Trophoblast cell (in vitro differentiated cells and primary cell): Measurements from ENCODE around the gene GREM2.

ENCODE experiments used
- DNase-seq, 2 donors: peaks; one replicate each; pipeline ENCODE4 v3.0.0-alpha.2; 2016
- H2AFZ ChIP-seq: 2 replicates; pipeline ENCODE4 v1.6.1; 2013; ENCODE audit warnings: low read length, moderate library complexity, mild to moderate bottlenecking; ENCODE audit not compliant: insufficient read depth, poor library complexity
- H2AK5ac ChIP-seq: 2 replicates; pipeline ENCODE4 v1.6.1; 2013; ENCODE audit warnings: mild to moderate bottlenecking, low read length
- H2BK120ac ChIP-seq: 2 replicates; pipeline ENCODE4 v1.6.1; 2013; ENCODE audit warnings: low read length, mild to moderate bottlenecking, moderate library complexity; ENCODE audit not compliant: insufficient read depth, poor library complexity
- H2BK12ac ChIP-seq: 2 replicates; pipeline ENCODE4 v1.6.1; 2013; ENCODE audit warnings: mild to moderate bottlenecking, low read length, moderate library complexity
- H2BK5ac ChIP-seq: 2 replicates; pipeline ENCODE4 v1.6.1; 2013; ENCODE audit warnings: low read length, low read depth, moderate library complexity, mild to moderate bottlenecking; ENCODE audit not compliant: poor library complexity
- H3K14ac ChIP-seq: 2 replicates; pipeline ENCODE4 v1.6.1; 2013; ENCODE audit warnings: mild to moderate bottlenecking, low read length
- H3K18ac ChIP-seq: 2 replicates; pipeline ENCODE4 v1.6.1; 2013; ENCODE audit warnings: mild to moderate bottlenecking, low read length
- H3K23ac ChIP-seq: 2 replicates; pipeline ENCODE4 v1.6.1; 2013; ENCODE audit warnings: low read length
- H3K27ac ChIP-seq: 2 replicates; pipeline ENCODE4 v1.5.1; 2013; ENCODE audit warnings: low read depth, mild to moderate bottlenecking, inconsistent platforms, low read length, moderate library complexity
- H3K27me3 ChIP-seq: 2 replicates; pipeline ENCODE4 v1.6.1; 2013; ENCODE audit warnings: inconsistent platforms, mild to moderate bottlenecking, low read length, moderate library complexity; ENCODE audit not compliant: insufficient read depth
- H3K36me3 ChIP-seq, 2 experiments: 1 replicate in 1 of 2; 2 replicates in 1 of 2; pipeline ENCODE4 v1.6.1; 2013; ENCODE audit warnings: low read length in 2 of 2, mild to moderate bottlenecking in 2 of 2, moderate library complexity in 1 of 2; ENCODE audit not compliant: insufficient read depth in 2 of 2, control insufficient read depth in 1 of 2
- H3K4ac ChIP-seq: 2 replicates; pipeline ENCODE4 v1.6.1; 2013; ENCODE audit warnings: low read depth, mild to moderate bottlenecking, low read length, moderate library complexity
- H3K4me1 ChIP-seq, 2 experiments: 1 replicate in 1 of 2; 2 replicates in 1 of 2; pipeline ENCODE4 v1.6.1; 2013; ENCODE audit warnings: low read length in 2 of 2, mild to moderate bottlenecking in 2 of 2, moderate library complexity in 1 of 2; ENCODE audit not compliant: insufficient read depth in 2 of 2, control insufficient read depth in 1 of 2
- H3K4me2 ChIP-seq: 2 replicates; pipeline ENCODE4 v1.6.1; 2013; ENCODE audit warnings: inconsistent platforms, mild to moderate bottlenecking, low read length, moderate library complexity
- H3K4me3 ChIP-seq: 2 replicates; pipeline ENCODE4 v1.5.1; 2013; ENCODE audit warnings: mild to moderate bottlenecking, low read depth, low read length, inconsistent platforms
- H3K79me1 ChIP-seq: one replicate; pipeline ENCODE4 v1.6.1; 2013; ENCODE audit warnings: low read length
- H3K79me2 ChIP-seq: 2 replicates; pipeline ENCODE4 v1.6.1; 2013; ENCODE audit warnings: low read length, mild to moderate bottlenecking; ENCODE audit not compliant: control insufficient read depth, insufficient read depth, poor library complexity
- H3K9ac ChIP-seq: 2 replicates; pipeline ENCODE4 v1.6.1; 2013; ENCODE audit warnings: mild to moderate bottlenecking, low read length
- H3K9me3 ChIP-seq: 2 replicates; pipeline ENCODE4 v1.6.1; 2013; ENCODE audit warnings: low read depth, mild to moderate bottlenecking, control low read depth, inconsistent platforms, low read length; ENCODE audit not compliant: insufficient read depth
- H4K12ac ChIP-seq: 2 replicates; pipeline ENCODE4 v1.6.1; 2013; ENCODE audit warnings: low read depth, mild to moderate bottlenecking, low read length, moderate library complexity
- H4K8ac ChIP-seq: 2 replicates; pipeline ENCODE4 v1.6.1; 2013; ENCODE audit warnings: low read depth, mild to moderate bottlenecking, low read length, moderate library complexity
- H4K91ac ChIP-seq: one replicate; pipeline ENCODE4 v1.6.1; 2013; ENCODE audit warnings: low read depth, mild to moderate bottlenecking, low read length, moderate library complexity
- WGBS: extraction: QIAGEN DNeasy Blood & Tissue Kit; methylation state at CpG from one replicate; pipeline ENCODE4 v1.1.7; 2013; ENCODE audit warnings: missing lambda C conversion rate; ENCODE audit not compliant: insufficient read length, insufficient coverage; ENCODE audit errors: extremely low coverage; 5-methylcytosine and 5-hydroxymethylcytosine counted together

GREM2 gene

GRCh38 chr1:240595476-240595875 is 16.5 kb downstream of the GREM2 start:
- DNase-seq = no peak
- no CpG with 5 or more reads among the region's 2 CpGs for WGBS
- H2AFZ ChIP-seq = no peak overlapping the region

GRCh38 chr1:240591564-240591963 is 20.4 kb downstream of the GREM2 start:
- H4K8ac ChIP-seq = no peak overlapping the region
- no peak overlapping the region for H3K4me2 ChIP-seq
- H3K23ac ChIP-seq = no peak overlapping the region
- H3K4ac ChIP-seq = no peak overlapping the region
- DNase-seq = no peak
- H3K36me3 ChIP-seq = peaks cover 0 to 2% of the 10 kb centered on the region in 2 experiments
- H3K18ac ChIP-seq = no peak overlapping the region
- H2BK5ac ChIP-seq = no peak overlapping the region
- no peak overlapping the region for H4K91ac ChIP-seq
- H3K9me3 ChIP-seq = no peaks in the 10 kb centered on the region
- no peaks in the 10 kb centered on the region for H3K79me1 ChIP-seq
- H3K4me3 ChIP-seq = no peak overlapping the region
- H3K9ac ChIP-seq = no peak overlapping the region
- H2BK120ac ChIP-seq = no peak overlapping the region
- H2BK12ac ChIP-seq = no peak overlapping the region
- no peak overlapping the region for H4K12ac ChIP-seq
- no CpG with 5 or more reads among the region's 3 CpGs for WGBS
- no peak overlapping the region for H2AFZ ChIP-seq
- H2AK5ac ChIP-seq = no peak overlapping the region
- H3K27me3 ChIP-seq = no peaks in the 10 kb centered on the region
- no peaks in the 10 kb centered on the region for H3K79me2 ChIP-seq
- H3K27ac ChIP-seq = no peak overlapping the region
- no peaks in the 10 kb centered on the region for H3K4me1 ChIP-seq
- H3K14ac ChIP-seq = no peak overlapping the region

More at GRCh38 chr1:240595476-240595875, 16.5 kb downstream of the GREM2 start:
- Histone ChIP-seq H3K23ac (no peak overlapping the region), H3K14ac (no peak overlapping the region), H3K4ac (peak overlapping the region; percentile 9), H3K4me2 (no peak overlapping the region), H3K27ac (no peak overlapping the region), H2BK12ac (no peak overlapping the region), H4K12ac (no peak overlapping the region), H3K18ac (no peak overlapping the region), H4K91ac (no peak overlapping the region), H2BK120ac (no peak overlapping the region), H3K27me3 (no peaks in the 10 kb centered on the region), H3K79me2 (peaks cover 2% of the 10 kb centered on the region), H3K9me3 (no peaks in the 10 kb centered on the region), H3K4me3 (no peak overlapping the region), H3K36me3 (no peaks in the 10 kb centered on the region), H4K8ac (no peak overlapping the region), H2AK5ac (no peak overlapping the region), H3K4me1 (peaks cover 0 to 2% of the 10 kb centered on the region in 2 experiments), H2BK5ac (no peak overlapping the region), H3K9ac (no peak overlapping the region), H3K79me1 (no peaks in the 10 kb centered on the region)

- H2AK5ac ChIP-seq = no peak overlapping the region
- peaks cover 0 to 2% of the 10 kb centered on the region in 2 experiments for H3K36me3 ChIP-seq
- no peak for DNase-seq
- H2BK5ac ChIP-seq = no peak overlapping the region
- no peak overlapping the region for H3K18ac ChIP-seq
- no peaks in the 10 kb centered on the region for H3K4me1 ChIP-seq
- no peak overlapping the region for H3K23ac ChIP-seq
- no peak overlapping the region for H3K27ac ChIP-seq
- H4K91ac ChIP-seq = no peak overlapping the region
- no peak overlapping the region for H3K4me3 ChIP-seq
- no peak overlapping the region for H3K4me2 ChIP-seq
- no peak overlapping the region for H2AFZ ChIP-seq
- no peaks in the 10 kb centered on the region for H3K27me3 ChIP-seq
- H4K8ac ChIP-seq = no peak overlapping the region
- H3K79me1 ChIP-seq = no peaks in the 10 kb centered on the region
- no peak overlapping the region for H4K12ac ChIP-seq
- no peak overlapping the region for H2BK120ac ChIP-seq
- H2BK12ac ChIP-seq = no peak overlapping the region
- WGBS = no CpG with 5 or more reads among the region's 5 CpGs
- no peaks in the 10 kb centered on the region for H3K9me3 ChIP-seq
- H3K9ac ChIP-seq = no peak overlapping the region
- H3K4ac ChIP-seq = no peak overlapping the region
- H3K79me2 ChIP-seq = no peaks in the 10 kb centered on the region
- H3K14ac ChIP-seq = no peak overlapping the region
Measured at GRCh38 chr1:240591078-240591477, 20.9 kb downstream of the GREM2 start.

- H2BK5ac ChIP-seq = no peak overlapping the region
- no peak overlapping the region for H3K4me3 ChIP-seq
- no peak overlapping the region for H3K14ac ChIP-seq
- H4K8ac ChIP-seq = no peak overlapping the region
- H3K27me3 ChIP-seq = no peaks in the 10 kb centered on the region
- H2AFZ ChIP-seq = no peak overlapping the region
- H3K4me2 ChIP-seq = no peak overlapping the region
- DNase-seq = no peak
- H2BK12ac ChIP-seq = no peak overlapping the region
- no peaks in the 10 kb centered on the region for H3K79me1 ChIP-seq
- no peak overlapping the region for H2BK120ac ChIP-seq
- H3K9me3 ChIP-seq = no peaks in the 10 kb centered on the region
- H3K27ac ChIP-seq = no peak overlapping the region
- no peak overlapping the region for H4K91ac ChIP-seq
- H3K4ac ChIP-seq = no peak overlapping the region
- WGBS = no CpG with 5 or more reads among the region's 5 CpGs
- no peak overlapping the region for H3K18ac ChIP-seq
- no peak overlapping the region for H2AK5ac ChIP-seq
- H3K79me2 ChIP-seq = no peaks in the 10 kb centered on the region
- no peak overlapping the region for H3K23ac ChIP-seq
- H3K4me1 ChIP-seq = no peaks in the 10 kb centered on the region
- no peak overlapping the region for H4K12ac ChIP-seq
- peaks cover 0 to 2% of the 10 kb centered on the region in 2 experiments for H3K36me3 ChIP-seq
- H3K9ac ChIP-seq = no peak overlapping the region
Measured at GRCh38 chr1:240589585-240590110, 22.3 kb downstream of the GREM2 start.
